Spleen (tissue), 11 donors: Measurements from ENCODE around the gene IGLL5. TPM values are rescaled to one million over a fixed set of nuclear protein-coding genes. Genes with fewer than 3 reads are reported as not detected.

ENCODE experiments used
- DNase-seq: peaks from one replicate; pipeline ENCODE4 v3.0.0-alpha.2; 2020
- H3K27ac ChIP-seq, 8 donors: fragments of 200-600 bp; sonication (generic) in 7 of 8; 1 replicate in 4 of 8; 2 replicates in 4 of 8; pipeline versions ENCODE4 v1.5.0 to v1.8.0; 2016 to 2021; ENCODE audit warnings: inconsistent platforms in 4 of 8, mild to moderate bottlenecking in 4 of 8, moderate library complexity in 1 of 8
- H3K27me3 ChIP-seq, 7 donors: fragments of 200-600 bp; sonication (generic) in 6 of 7; replicated peaks in 1 of 7; 1 replicate in 4 of 7; 2 replicates in 3 of 7; pipeline versions ENCODE4 v1.5.0 to v1.8.0; 2016 to 2021; ENCODE audit warnings: inconsistent platforms in 3 of 7, mild to moderate bottlenecking in 1 of 7
- H3K36me3 ChIP-seq, 6 donors: fragments of 200-600 bp; sonication (generic) in 5 of 6; 1 replicate in 4 of 6; 2 replicates in 2 of 6; pipeline versions ENCODE4 v1.5.0 to v1.8.0; 2016 to 2021; ENCODE audit warnings: inconsistent platforms in 2 of 6
- H3K4me1 ChIP-seq, 6 donors: fragments of 200-600 bp; sonication (generic) in 5 of 6; 1 replicate in 3 of 6; 2 replicates in 3 of 6; pipeline versions ENCODE4 v1.5.0 to v1.8.0; 2016 to 2021; ENCODE audit warnings: inconsistent platforms in 3 of 6
- H3K4me3 ChIP-seq, 8 donors: fragments of 200-600 bp; sonication (generic) in 7 of 8; 1 replicate in 4 of 8; 2 replicates in 4 of 8; pipeline versions ENCODE4 v1.5.0 to v1.8.0; 2016 to 2021; ENCODE audit warnings: inconsistent platforms in 4 of 8, mild to moderate bottlenecking in 4 of 8, moderate library complexity in 2 of 8
- H3K9me3 ChIP-seq, 8 donors: fragments of 200-600 bp; sonication (generic) in 7 of 8; 1 replicate in 4 of 8; 2 replicates in 4 of 8; pipeline versions ENCODE4 v1.5.0 to v1.8.0; 2016 to 2021; ENCODE audit warnings: inconsistent platforms in 4 of 8
- CTCF ChIP-seq, 11 experiments: fragments of 200-600 bp in 7 of 11; fragments of 450-650 bp in 4 of 11; sonication (generic) in 4 of 11; IDR thresholded peaks in 8 of 11; conservative IDR thresholded peaks in 3 of 11; 1 replicate in 7 of 11; 2 replicates in 4 of 11; pipeline versions ENCODE4 v1.4.0 to v1.8.0; 2016 to 2021; ENCODE audit warnings: antibody characterized with exemption in 11 of 11, inconsistent platforms in 4 of 11, mild to moderate bottlenecking in 1 of 11
- POLR2A ChIP-seq, 3 donors: fragments of 450-650 bp; IDR thresholded peaks; one replicate each; pipeline ENCODE4 v1.5.1; 2017; ENCODE audit warnings: antibody characterized with exemption in 3 of 3, mild to moderate bottlenecking in 1 of 3
- POLR2AphosphoS5 ChIP-seq, 3 donors: sonication (generic); formaldehyde crosslinking; IDR thresholded peaks; one replicate each; pipeline ENCODE4 v1.5.1; 2017; ENCODE audit warnings: antibody characterized with exemption in 3 of 3
- WGBS, 5 donors: extraction: QIAGEN DNeasy Blood & Tissue Kit in 3 of 5; methylation state at CpG; one replicate each; pipeline versions ENCODE4 v1.1.5 to v1.1.7; 2013 to 2018; 5-methylcytosine and 5-hydroxymethylcytosine counted together
- intact Hi-C: fragments of 100-400 bp; cut with DNase I; formaldehyde crosslinking; loops from one replicate; pipeline ENCODE4 v1.15.0; 2023; ENCODE audit warnings: low total_unique reads
- polyA plus RNA-seq, 3 donors: library from polyadenylated mRNA; stranded (reverse); fragments of 200-250 nt; gene quantifications; one replicate each; pipeline ENCODE4 v1.2.1, GENCODE V29; 2013
- total RNA-seq, 7 donors: library from RNA; depleted of rRNA in 3 of 7; stranded (reverse); fragments of >200 nt in 3 of 7; fragmentation: NEBNext Ultra II Directional in 4 of 7; extraction: Animal tissue kit (Norgen Biotek cat#: 25700) in 4 of 7; gene quantifications; one replicate each; pipeline versions ENCODE4 v1.1.0 to v1.2.1, GENCODE V29; 2016 to 2021
- donor health status: healthy with polysubstance abuse.
- donor health status: DM: no; HTN: no; CAD: no; lungs with moderate emphysema.
- donor health status: DM: no; HTN: no; CAD: no.
- donor health status: Bipolar disorder and iron deficiency.
- donor health status: healthy.
- donor health status: DM: no; HTN: no; CAD: no.
- donor health status: DM: yes; HTN: yes; CAD: no.

IGLL5 gene
- total and polyA plus RNA-seq, 10 donors = 55.9 to 720 (median 127) TPM

- peaks cover 0 to 95% (median 41%) of the 10 kb centered on the region in 6 donors for H3K4me1 ChIP-seq
- no peaks in the 10 kb centered on the region for H3K36me3 ChIP-seq
- DNase-seq = peak; percentile 73
- peak overlapping the region in 4 of 8 donors; percentile 57 to 76 (median 69) for H3K27ac ChIP-seq
- intact Hi-C loops = no loop called here
- 54 to 69% (median 66%) methylated on average over 11 of the region's 11 CpGs for WGBS, 5 donors
- H3K4me3 ChIP-seq = no peak overlapping the region
- TF ChIP-seq POLR2AphosphoS5 (IDR thresholded peaks at IDR 0.05) (peak in 1 of 3 donors; percentile 47), POLR2A (IDR thresholded peaks at IDR 0.05) (no peak)
- H3K9me3 ChIP-seq = no peaks in the 10 kb centered on the region
- H3K27me3 ChIP-seq = peaks cover 0 to 14% (median 0%) of the 10 kb centered on the region in 7 donors
Observed at GRCh38 chr22:22939588-22940368, 52.2 kb downstream of the IGLL5 start.

DNA sequence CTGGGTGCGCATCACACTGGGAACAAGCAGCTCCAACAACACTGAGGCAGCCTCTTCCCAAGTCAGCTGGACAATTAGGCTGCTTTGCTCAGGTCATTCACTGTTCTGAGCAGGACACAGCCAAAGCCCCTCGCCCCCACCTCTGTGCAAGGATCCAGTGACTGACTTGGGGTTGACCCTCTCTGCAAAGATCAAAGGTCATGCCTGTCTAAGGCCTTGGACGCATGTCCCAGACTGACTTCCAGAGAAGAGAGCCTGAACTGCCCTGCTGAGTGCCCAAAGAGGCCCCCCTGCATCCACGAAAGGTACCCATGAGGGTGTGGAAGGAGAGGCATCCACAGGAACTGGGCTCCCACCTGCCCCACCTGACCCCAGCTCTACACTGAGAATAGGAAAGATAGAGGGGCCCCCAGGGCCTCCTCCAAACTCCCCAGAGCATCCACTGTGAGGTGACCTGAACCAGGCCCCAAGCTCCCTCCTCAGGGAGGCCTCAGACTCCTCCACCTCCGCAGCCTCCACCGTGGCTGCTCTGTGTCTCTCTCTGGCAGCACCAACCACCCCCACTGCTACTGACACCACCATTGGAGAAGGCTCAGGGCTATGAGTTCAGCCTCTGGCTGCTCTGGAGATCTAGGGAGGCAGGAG lies 53.5 kb downstream of the IGLL5 start:
- TF ChIP-seq CTCF (IDR thresholded peaks at IDR 0.05 in 8 of 11, conservative IDR thresholded peaks at IDR 0.05 in 3 of 11) (no peak), POLR2A (IDR thresholded peaks at IDR 0.05) (no peak), POLR2AphosphoS5 (IDR thresholded peaks at IDR 0.05) (no peak)
- DNase-seq = no peak
- 83 to 93% (median 87%) methylated on average over 5 to 6 of the region's 6 CpGs for WGBS, 5 donors
- Histone ChIP-seq H3K36me3 (no peaks in the 10 kb centered on the region), H3K4me3 (no peak overlapping the region), H3K27me3 (peaks cover 0 to 15% (median 0%) of the 10 kb centered on the region in 7 donors), H3K27ac (peak overlapping the region in 6 of 8 donors; percentile 4 to 76 (median 64)), H3K9me3 (no peaks in the 10 kb centered on the region), H3K4me1 (peaks cover 0 to 90% (median 33%) of the 10 kb centered on the region in 6 donors)
- intact Hi-C loops = no loop called here

DNA sequence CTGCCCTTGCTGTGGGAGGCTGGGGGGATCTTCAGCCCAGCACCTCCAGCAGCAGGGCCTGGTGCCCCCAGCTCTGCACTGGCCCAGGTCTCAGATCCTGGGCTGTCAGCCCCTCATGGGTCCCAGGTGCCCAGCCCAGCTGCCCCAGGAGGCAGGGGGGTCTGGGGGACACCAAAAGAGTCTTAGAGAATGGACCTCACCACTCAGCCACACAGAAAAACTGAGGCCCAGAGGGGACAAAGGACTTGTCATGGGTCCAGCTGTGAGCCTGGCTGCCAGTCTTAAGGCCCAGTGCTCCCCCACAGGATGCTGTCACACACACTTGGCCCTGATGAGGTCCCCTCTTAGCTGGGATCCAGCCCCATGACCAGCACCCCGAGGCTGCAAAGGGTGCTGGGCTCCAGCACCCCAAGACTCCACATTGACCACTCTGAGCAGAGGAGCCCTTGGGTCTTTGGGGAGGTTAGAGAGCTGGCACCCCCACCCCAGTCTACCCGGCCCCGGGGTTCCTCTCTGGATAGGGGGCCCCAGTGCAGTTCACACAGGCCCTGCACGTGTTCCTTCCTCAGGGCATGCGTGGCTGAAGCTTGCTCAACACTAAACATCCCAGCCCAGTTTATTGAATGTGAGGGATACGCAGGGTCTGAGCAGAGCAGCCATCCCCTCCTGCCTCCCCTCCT lies 54.4 kb downstream of the IGLL5 start:
- H3K36me3 ChIP-seq = no peaks in the 10 kb centered on the region
- H3K9me3 ChIP-seq = no peaks in the 10 kb centered on the region
- WGBS, 5 donors = 56 to 85% (median 62%) methylated on average over 4 to 6 of the region's 6 CpGs
- peaks cover 0 to 15% (median 0%) of the 10 kb centered on the region in 7 donors for H3K27me3 ChIP-seq
- intact Hi-C loops = no loop called here
- DNase-seq = peak; percentile 74
- peaks cover 0 to 90% (median 35%) of the 10 kb centered on the region in 6 donors for H3K4me1 ChIP-seq
- H3K27ac ChIP-seq = peak overlapping the region in 6 of 8 donors; percentile 4 to 76 (median 64)
- no peak overlapping the region for H3K4me3 ChIP-seq
- no peak for TF ChIP-seq CTCF (IDR thresholded peaks at IDR 0.05 in 8 of 11, conservative IDR thresholded peaks at IDR 0.05 in 3 of 11)
- no peak for TF ChIP-seq POLR2A (IDR thresholded peaks at IDR 0.05)
- TF ChIP-seq POLR2AphosphoS5 (IDR thresholded peaks at IDR 0.05) = no peak

DNA sequence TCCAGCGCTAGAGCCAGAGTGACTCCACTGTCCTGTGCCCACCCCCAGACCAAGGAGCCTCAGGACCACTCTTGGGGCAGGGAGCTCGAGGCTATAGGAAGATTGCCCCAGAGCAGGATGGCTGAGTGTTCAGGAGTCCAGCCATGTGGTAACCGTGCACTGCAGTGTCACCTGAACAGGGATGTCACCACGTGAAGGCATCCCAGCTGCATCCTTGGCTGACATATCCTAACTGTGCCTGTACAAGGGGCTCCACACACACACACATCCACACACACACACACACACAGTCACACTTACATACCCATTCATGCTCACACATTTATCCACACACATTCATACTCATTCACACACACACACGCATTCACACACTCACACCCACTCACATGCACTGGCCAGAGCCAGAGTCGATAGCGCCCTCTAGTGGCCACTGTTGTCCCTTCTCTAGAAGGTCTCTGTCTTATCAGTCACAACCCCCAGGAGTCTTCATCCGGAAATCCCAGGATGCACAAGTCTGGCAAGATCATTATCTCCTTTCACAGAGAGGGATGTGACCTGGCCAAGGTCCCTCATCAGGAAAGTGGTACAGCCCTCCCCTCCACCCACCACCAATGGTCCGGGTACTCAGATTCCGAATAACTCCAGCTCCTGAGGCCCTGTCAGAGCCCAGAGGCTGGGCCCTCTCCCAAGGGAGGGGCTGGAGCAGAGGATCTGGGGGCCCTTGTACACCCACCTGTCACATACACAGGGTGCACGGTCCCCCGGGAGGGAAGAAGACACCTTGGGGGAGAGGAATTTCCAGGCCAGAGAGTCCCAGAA lies 55.1 kb downstream of the IGLL5 start:
- intact Hi-C loops = no loop called here
- DNase-seq = peak; percentile 92
- Histone ChIP-seq H3K27ac (peak overlapping the region in 4 of 8 donors; percentile 63 to 76 (median 69)), H3K36me3 (no peaks in the 10 kb centered on the region), H3K27me3 (peaks cover 0 to 15% (median 0%) of the 10 kb centered on the region in 7 donors), H3K9me3 (no peaks in the 10 kb centered on the region), H3K4me3 (no peak overlapping the region), H3K4me1 (peaks cover 0 to 92% (median 36%) of the 10 kb centered on the region in 6 donors)
- WGBS, 5 donors = 49 to 54% (median 51%) methylated on average over 10 to 12 of the region's 12 CpGs
- no peak for TF ChIP-seq POLR2A (IDR thresholded peaks at IDR 0.05)
- TF ChIP-seq CTCF (IDR thresholded peaks at IDR 0.05 in 8 of 11, conservative IDR thresholded peaks at IDR 0.05 in 3 of 11) = peak; percentile 66 to 93 (median 78)
- peak in 1 of 3 donors; percentile 10 for TF ChIP-seq POLR2AphosphoS5 (IDR thresholded peaks at IDR 0.05)
